ENCODE data around the gene PRXL2A.

Gene PRXL2A

GRCh38 chr10:80410578-80411145, 2.3 kb downstream of the PRXL2A start:
- no peak for TF ChIP-seq CTCF (IDR thresholded peaks at IDR 0.05)
- no peak for DNase-seq (ENCODE audit: low spot score)
- H3K27ac ChIP-seq = peak overlapping the region in 1 of 2 donors; percentile 21
- no peak overlapping the region for H3K4me3 ChIP-seq

- no peak for TF ChIP-seq CTCF (IDR thresholded peaks at IDR 0.05)
These were observed 2.9 kb downstream of the PRXL2A start for GRCh38 chr10:80411267-80411668.

GRCh38 chr10:80411681-80412220, 3.4 kb downstream of the PRXL2A start:
- H3K27ac ChIP-seq = no peak overlapping the region
- no peak for TF ChIP-seq CTCF (IDR thresholded peaks at IDR 0.05)
- no peak overlapping the region for H3K4me3 ChIP-seq
- no peak for DNase-seq (ENCODE audit: low spot score)

More at GRCh38 chr10:80411267-80411668, 2.9 kb downstream of the PRXL2A start:
- Histone ChIP-seq H3K27ac (peak overlapping the region in 1 of 2 donors; percentile 21), H3K4me3 (no peak overlapping the region)
- no peak for DNase-seq (ENCODE audit: low spot score)

GRCh38 chr10:80412486-80412885, 4.1 kb downstream of the PRXL2A start:
- Histone ChIP-seq H3K27ac (peak overlapping the region in 1 of 2 donors; percentile 53), H3K4me3 (no peak overlapping the region)
- no peak for DNase-seq (ENCODE audit: low spot score)
- TF ChIP-seq CTCF (IDR thresholded peaks at IDR 0.05) = no peak

- DNase-seq (ENCODE audit: low spot score) = no peak
- Histone ChIP-seq H3K27ac (peak overlapping the region in 1 of 2 donors; percentile 53), H3K4me3 (no peak overlapping the region)
- TF ChIP-seq CTCF (IDR thresholded peaks at IDR 0.05) = no peak
These were observed 5.1 kb downstream of the PRXL2A start for GRCh38 chr10:80413271-80413996.

GRCh38 chr10:80414142-80414895, 6.0 kb downstream of the PRXL2A start:
- DNase-seq (ENCODE audit: low spot score) = no peak
- no peak overlapping the region for H3K27ac ChIP-seq
- no peak overlapping the region for H3K4me3 ChIP-seq
- TF ChIP-seq CTCF (IDR thresholded peaks at IDR 0.05) = no peak
